Measurements from ENCODE around the gene CMSS1.

Gene CMSS1

DNA sequence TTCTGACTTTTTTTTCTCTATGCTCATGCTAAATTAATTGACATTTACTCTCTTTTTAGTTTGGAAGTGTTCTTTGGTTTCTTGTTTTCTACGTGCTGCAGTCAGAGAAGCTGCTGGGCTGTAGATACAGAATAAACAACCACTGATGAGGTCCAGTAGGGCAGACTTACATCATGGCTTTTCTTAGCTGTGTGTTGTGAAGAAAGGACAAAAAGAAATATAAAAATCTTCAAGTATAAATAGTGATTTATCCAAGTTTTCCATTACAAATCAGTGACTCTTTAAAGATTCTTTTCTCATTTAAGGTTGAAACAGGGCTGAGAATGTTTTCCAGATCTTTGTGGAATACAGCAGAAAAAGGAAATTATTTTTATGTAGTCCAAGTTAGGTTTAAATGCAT is 122.2 kb downstream of the CMSS1 start:
- DNase-seq (ENCODE audit: insufficient read length, low spot score) (no peak), FAIRE-seq (no peak)
- TF ChIP-seq, protein P1, sequence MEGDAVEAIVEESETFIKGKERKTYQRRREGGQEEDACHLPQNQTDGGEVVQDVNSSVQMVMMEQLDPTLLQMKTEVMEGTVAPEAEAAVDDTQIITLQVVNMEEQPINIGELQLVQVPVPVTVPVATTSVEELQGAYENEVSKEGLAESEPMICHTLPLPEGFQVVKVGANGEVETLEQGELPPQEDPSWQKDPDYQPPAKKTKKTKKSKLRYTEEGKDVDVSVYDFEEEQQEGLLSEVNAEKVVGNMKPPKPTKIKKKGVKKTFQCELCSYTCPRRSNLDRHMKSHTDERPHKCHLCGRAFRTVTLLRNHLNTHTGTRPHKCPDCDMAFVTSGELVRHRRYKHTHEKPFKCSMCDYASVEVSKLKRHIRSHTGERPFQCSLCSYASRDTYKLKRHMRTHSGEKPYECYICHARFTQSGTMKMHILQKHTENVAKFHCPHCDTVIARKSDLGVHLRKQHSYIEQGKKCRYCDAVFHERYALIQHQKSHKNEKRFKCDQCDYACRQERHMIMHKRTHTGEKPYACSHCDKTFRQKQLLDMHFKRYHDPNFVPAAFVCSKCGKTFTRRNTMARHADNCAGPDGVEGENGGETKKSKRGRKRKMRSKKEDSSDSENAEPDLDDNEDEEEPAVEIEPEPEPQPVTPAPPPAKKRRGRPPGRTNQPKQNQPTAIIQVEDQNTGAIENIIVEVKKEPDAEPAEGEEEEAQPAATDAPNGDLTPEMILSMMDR (IDR thresholded peaks at IDR 0.05; ENCODE audit: insufficient read depth, missing control alignments) = no peak

DNA sequence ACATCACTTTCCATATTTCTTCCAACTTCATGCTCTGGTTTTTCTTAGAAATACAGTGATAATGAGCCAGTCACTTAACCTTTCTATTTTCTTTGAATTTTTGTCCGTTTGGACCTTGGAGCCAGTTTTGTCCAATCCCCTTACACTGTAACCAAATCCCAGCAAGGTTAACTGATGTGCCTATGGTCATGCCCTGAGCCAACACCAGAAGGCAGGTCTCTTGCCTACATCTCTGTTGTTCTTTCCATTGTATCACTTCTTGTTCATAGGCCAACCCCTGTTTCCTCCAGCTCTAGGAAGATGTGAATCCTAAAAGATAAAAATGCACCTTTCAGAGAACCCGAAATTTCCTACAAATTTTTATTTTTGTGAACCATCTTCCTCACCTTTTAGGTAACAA is 122.7 kb downstream of the CMSS1 start:
- FAIRE-seq (no peak), DNase-seq (ENCODE audit: insufficient read length, low spot score) (no peak)
- TF ChIP-seq, protein P1 (IDR thresholded peaks at IDR 0.05; ENCODE audit: insufficient read depth, missing control alignments) = no peak

DNA sequence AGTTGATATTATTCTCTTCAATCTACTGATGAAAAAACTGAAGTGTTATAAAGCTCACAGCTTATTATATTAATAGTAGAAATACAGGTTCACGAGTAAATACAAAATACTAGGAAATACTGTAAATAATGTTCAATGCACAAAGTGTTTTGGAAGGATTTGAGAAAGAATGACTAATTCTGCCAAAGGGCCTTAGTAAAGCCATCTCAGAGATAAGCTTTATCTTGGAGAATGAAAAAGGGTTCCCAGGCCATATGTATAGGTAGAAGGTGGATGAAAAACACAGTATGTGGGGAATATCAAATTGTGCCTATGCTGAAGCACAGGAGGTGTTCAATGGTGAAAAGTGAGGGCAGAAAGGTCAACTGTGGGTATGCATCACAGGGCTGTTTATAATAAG is 123.5 kb downstream of the CMSS1 start:
- TF ChIP-seq, protein P1 (IDR thresholded peaks at IDR 0.05; ENCODE audit: insufficient read depth, missing control alignments) = no peak
- FAIRE-seq = no peak
- DNase-seq (ENCODE audit: insufficient read length, low spot score) = no peak

DNA sequence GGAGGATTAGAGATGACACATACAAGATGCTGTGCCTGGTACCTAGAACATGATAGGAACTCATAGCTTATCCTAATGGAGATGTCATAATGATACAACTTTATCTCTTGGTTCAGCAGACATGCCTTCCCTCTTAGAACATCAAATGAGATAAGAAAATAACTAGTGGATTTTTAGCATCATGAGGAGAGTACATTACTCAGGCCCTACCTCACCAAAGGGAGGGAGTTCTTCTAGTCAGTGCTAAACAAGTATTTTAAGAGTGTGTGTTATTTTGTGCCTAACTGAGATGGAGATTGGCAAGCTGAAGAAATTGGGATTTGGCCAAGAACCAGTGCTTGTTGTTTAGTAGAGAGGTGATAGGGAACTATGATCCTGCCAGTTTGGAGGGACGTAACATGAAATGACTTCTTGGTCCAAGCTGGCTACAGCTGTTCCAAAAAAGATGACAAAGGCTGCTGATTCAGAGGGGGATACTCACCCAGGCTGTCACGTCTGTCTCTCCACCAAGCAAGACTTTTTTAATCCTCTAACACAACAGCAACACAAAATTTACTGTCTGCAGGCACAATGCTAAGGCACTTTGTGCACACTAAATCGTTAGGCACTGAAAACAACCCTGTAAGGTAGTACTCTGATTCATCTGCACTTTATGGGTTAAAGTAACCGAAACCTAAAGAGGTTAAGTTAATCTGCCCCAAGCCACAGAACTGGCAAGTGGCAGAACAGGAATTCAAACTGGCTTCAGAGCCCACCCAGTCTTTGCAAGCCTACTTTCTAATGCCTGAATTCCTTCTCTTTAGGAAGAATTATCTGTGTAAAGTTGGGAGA is 126.5 kb downstream of the CMSS1 start:
- TF ChIP-seq, protein P1 (IDR thresholded peaks at IDR 0.05; ENCODE audit: insufficient read depth, missing control alignments) = no peak
- DNase-seq (ENCODE audit: insufficient read length, low spot score) (no peak), FAIRE-seq (no peak)

DNA sequence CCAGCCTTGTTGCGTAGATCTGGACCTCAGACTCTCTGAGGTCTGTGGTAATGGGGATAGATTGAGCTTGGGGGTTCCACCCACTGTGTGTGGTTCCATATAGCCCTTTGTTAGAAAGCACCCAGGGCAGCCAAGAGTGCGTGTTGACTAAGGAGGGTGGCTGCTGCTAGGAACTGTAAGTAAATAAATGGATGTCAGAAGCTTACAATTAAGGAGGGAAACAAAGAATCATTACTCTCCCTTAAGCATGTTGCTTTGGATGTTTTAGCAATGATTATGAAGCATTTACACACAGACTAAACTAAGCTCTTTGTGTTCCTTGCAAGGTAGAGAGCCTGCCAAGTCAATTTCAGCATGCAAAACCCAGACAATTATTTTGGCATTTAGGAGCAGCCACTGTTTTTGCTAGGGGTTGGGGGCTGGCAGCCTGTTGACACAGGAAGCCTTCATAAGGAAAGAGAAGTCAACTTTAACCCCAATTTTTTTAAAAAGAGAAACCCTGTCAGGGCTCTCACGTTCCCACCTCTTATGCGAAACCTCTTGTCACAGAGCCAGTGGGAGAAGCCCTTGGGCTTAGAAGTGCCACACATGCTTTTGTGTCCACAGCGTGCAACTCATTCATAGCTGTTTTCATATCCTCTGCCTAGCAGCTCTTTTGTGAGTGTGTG is 127.8 kb downstream of the CMSS1 start:
- TF ChIP-seq, protein P1 (IDR thresholded peaks at IDR 0.05; ENCODE audit: insufficient read depth, missing control alignments) = no peak
- DNase-seq (ENCODE audit: insufficient read length, low spot score) (no peak), FAIRE-seq (no peak)

DNA sequence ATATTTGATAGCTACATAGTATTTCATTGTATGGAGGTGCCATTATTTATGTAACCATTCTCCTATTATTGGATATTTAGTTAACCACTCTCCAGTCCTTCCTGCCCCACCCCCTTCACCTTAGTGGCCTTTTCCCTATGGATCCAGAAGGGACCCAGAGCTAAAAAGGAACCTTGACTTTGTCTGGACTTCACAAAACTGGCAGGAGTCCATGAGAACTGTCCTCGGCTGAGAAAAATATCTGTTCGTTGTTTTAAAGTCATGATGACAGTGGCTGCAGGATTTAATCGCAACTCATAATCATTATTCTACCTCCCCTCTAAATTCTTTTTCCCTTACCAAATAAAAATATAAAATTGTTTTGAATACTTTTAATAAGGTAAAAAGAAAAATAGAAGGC is 129.7 kb downstream of the CMSS1 start:
- no peak for DNase-seq (ENCODE audit: insufficient read length, low spot score)
- TF ChIP-seq, protein P1 (IDR thresholded peaks at IDR 0.05; ENCODE audit: insufficient read depth, missing control alignments) = no peak
- no peak for FAIRE-seq

Measured in D721Med (cell line).